ENCODE results near the gene CPXM1.

- TF ChIP-seq POLR2A (IDR thresholded peaks at IDR 0.05) = no peak
- TF ChIP-seq CTCF (IDR thresholded peaks at IDR 0.05) = no peak
Observed at GRCh38 chr20:2826655-2827054, 26.2 kb upstream of the CPXM1 start.

Measured in vagina (tissue), 2 donors.